DND-41 (cell line): ENCODE data around the gene SLC23A2.

ENCODE experiments used
- CTCF ChIP-seq: IDR thresholded peaks from 2 replicates; pipeline ENCODE4 v1.5.1; 2012; ENCODE audit warnings: borderline replicate concordance, low read length, moderate library complexity, mild to moderate bottlenecking; ENCODE audit not compliant: poor library complexity, severe bottlenecking; ENCODE audit errors: extremely low read depth
- EZH2 ChIP-seq: IDR thresholded peaks from 3 replicates; pipeline ENCODE4 v1.6.1; 2012; ENCODE audit warnings: borderline replicate concordance, low read depth, mild to moderate bottlenecking, moderate library complexity, low read length, inconsistent platforms; ENCODE audit not compliant: severe bottlenecking

DNA sequence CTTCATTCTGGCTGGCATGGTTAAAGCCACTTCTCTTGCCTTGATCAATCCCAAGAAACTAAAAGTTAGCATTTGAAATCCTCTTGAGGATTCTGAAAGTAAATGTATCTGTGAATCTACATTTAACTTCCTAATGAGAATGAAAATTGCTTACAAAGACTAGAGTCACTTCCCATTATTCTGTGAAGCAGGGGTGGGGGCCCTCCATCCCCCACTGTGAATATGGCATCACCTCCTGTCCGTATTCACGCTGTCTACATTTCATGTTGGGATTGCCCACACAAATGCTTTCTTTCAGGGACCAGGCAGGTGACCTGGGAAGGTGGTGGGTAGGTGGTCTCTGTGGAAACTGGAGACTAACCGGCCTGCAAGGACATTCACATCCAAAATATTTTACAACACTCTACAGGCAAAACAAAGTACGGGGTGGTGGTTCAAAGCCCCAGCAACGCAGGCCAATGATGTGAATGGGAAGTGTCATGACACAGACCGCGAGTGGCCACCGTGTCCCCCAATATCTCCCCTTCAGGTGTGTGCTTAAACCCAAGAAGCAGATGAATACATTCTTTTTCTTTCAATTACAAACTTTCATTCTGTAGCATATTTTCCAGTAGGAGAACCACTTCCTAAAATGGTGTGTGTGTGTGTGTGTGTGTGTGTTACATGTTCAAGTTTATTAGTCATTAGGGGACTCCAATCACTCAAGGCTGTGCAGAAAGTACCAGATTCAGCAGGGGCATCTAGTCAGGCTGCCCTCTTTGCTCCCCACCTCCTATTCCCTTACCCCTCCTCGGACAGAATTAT lies 147.4 kb downstream of the SLC23A2 start:
- TF ChIP-seq CTCF = no peak
- TF ChIP-seq EZH2 = no peak
